Breast epithelium (tissue), 3 donors: ENCODE results near the gene DHDH.

Experiments
- CTCF ChIP-seq, 3 donors: fragments of 450-650 bp; IDR thresholded peaks; one replicate each; pipeline ENCODE4 v1.5.1; 2016 to 2017; ENCODE audit warnings: antibody characterized with exemption in 3 of 3, mild to moderate bottlenecking in 3 of 3, moderate library complexity in 3 of 3
- POLR2A ChIP-seq: fragments of 450-650 bp; IDR thresholded peaks from one replicate; pipeline ENCODE4 v1.6.1; 2016; ENCODE audit warnings: antibody characterized with exemption, mild to moderate bottlenecking, moderate library complexity
- POLR2AphosphoS5 ChIP-seq, 3 donors: sonication (generic); formaldehyde crosslinking; IDR thresholded peaks; one replicate each; pipeline ENCODE4 v1.6.1; 2017; ENCODE audit warnings: antibody characterized with exemption in 3 of 3

DNA sequence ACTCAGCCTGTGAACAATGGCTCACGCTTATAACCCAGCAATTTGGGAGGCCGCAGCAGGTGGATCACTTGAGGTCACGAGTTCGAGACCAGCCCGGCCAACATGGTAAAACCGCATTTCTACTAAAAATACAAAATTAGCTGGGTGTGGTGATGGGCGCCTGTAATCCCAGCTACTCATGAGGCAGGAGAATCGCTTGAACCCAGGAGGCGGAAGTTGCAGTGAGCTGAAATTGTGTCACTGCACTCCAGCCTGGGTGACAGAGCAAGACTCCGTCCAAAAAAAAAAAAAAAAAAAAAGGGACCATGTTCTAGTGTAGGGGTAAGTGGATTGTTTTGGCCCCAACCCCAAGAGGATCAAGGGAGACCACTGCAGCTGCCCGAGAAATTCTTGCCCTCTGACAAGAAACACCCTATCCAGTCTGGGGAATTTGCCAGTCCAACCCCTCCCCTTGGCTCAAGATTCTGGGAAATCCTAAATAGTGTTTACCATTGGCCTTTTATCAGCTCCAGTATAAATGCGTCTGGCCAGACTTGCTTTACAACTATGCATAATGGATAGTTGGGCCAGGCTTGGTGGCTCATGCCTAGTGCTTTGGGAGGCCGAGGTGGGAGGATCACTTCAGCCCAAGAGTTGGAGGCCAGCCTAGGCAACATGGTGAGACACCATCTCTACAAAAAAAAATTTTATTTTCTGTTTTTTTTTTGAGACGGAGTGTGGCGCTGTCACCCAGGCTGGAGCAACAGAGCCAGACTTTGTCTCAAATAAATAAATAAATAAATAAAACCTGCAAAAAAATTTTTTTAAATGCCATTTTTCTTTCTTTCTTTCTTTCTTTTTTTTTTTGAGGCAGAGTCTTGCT lies 5.1 kb upstream of the DHDH start:
- no peak for TF ChIP-seq CTCF (IDR thresholded peaks at IDR 0.05)
- TF ChIP-seq POLR2A: no peak
- TF ChIP-seq POLR2AphosphoS5 (IDR thresholded peaks at IDR 0.05): no peak
